Activated CD8-positive, alpha-beta T cell treated with anti-CD3 and anti-CD28 coated beads, Interleukin-2, amount 10 ng/mL, durations not matched to agents 7 days and 5 days (primary cell): ENCODE measurements around the gene RASSF6. TPM values are rescaled to one million over a fixed set of nuclear protein-coding genes. Genes with fewer than 3 reads are reported as not detected.
"Not testable (repeated sequence)": the region's sequence is repeated elsewhere in the genome, so short reads cannot be mapped to it uniquely, and the experiment has no call there.

Experiments used
- ATAC-seq: fragments of 150-1000 bp; cut with Tn5 transposase; one replicate; pipeline ENCODE4 v1.10.0; 2021; ENCODE audit warnings: moderate library complexity
- CTCF ChIA-PET: fragments of 350-600 bp; sonication (Branson Sonifier 250); formaldehyde crosslinking; loops from one replicate; lab custom pipeline; 2021; ENCODE audit warnings: antibody characterized with exemption; lab: Charles Lee
- POLR2A ChIA-PET: fragments of 350-600 bp; sonication (Branson Sonifier 250); formaldehyde crosslinking; loops from one replicate; lab custom pipeline; 2021; ENCODE audit warnings: antibody characterized with exemption; lab: Charles Lee
- DNase-seq: peaks from one replicate; pipeline ENCODE4 v3.0.0-alpha.2; 2020
- H3K27ac Mint-ChIP-seq: one replicate; pipeline ENCODE4 v1.8.0; 2021; ENCODE audit warnings: mild to moderate bottlenecking, mixed read lengths
- H3K27me3 Mint-ChIP-seq: one replicate; pipeline ENCODE4 v1.8.0; 2021; ENCODE audit warnings: low read depth, mixed read lengths
- H3K36me3 Mint-ChIP-seq: one replicate; pipeline ENCODE4 v1.8.0; 2021; ENCODE audit warnings: low read depth, mixed read lengths
- H3K4me1 Mint-ChIP-seq: one replicate; pipeline ENCODE4 v1.8.0; 2021; ENCODE audit warnings: low read depth, mixed read lengths
- H3K4me3 Mint-ChIP-seq: one replicate; pipeline ENCODE4 v1.8.0; 2021; ENCODE audit warnings: mild to moderate bottlenecking, mixed read lengths
- H3K9me3 Mint-ChIP-seq: one replicate; pipeline ENCODE4 v1.8.0; 2022; ENCODE audit warnings: mixed read lengths; ENCODE audit not compliant: insufficient read depth
- total RNA-seq, 2 experiments: library from RNA; stranded (reverse); gene quantifications; one replicate each; pipeline ENCODE4 v1.2.3, GENCODE V29; 2021

Gene RASSF6
- total RNA-seq, 2 experiments from 2014 or later = not detected

DNA sequence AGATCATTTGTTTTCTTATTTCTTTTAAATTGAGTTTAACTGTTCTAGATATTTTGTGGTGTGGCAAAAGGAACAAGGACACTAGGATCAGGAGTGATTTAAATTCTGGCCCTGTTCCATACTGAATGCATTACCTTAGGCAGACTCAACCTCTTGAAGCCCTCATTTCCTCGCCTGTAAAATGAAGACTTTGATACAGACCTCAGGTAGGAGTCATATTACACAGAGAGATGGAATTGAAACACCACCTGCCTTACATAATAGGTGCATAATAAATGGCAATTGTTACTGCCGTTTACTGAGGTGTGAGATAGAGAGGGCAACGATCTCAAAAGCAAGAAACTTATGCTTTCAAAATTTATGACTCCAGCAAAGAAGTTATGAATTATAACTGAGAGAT is 28.2 kb upstream of the RASSF6 start:
- H3K36me3 Mint-ChIP-seq = no peaks in the 10 kb centered on the region
- no peaks in the 10 kb centered on the region for H3K27me3 Mint-ChIP-seq
- no peak overlapping the region for H3K27ac Mint-ChIP-seq
- POLR2A ChIA-PET = no interaction called here
- CTCF ChIA-PET = interaction anchor here (1.0 to 1.4 kb wide), 2 partner anchors 73 to 75 kb away, joined by 3 read pairs; no protein-coding TSS in a partner anchor
- DNase-seq = no peak
- no peaks in the 10 kb centered on the region for H3K9me3 Mint-ChIP-seq
- no peaks in the 10 kb centered on the region for H3K4me1 Mint-ChIP-seq
- ATAC-seq = no peak
- no peak overlapping the region for H3K4me3 Mint-ChIP-seq

DNA sequence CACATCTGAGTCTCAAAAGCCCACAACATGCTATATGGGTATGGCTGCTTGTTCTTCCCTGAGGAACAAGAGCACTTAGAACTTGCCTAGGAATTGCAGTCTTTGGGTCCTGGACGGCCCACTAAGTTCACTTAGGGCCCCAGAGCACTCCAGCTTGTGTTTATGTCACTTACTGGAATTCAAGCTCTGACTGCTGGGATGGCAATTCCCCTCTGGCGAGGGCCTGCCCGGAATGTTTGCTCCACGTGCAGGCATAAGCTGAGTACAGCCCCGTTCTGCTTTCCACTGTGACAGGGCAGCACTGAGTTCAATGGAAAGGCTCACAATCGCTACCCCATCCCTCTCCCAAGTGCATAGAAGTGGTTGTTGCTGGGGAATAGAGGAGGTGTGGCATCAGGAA is 25.9 kb upstream of the RASSF6 start:
- H3K27ac Mint-ChIP-seq = no peak overlapping the region
- no peaks in the 10 kb centered on the region for H3K36me3 Mint-ChIP-seq
- H3K27me3 Mint-ChIP-seq = peaks cover 5% of the 10 kb centered on the region
- CTCF ChIA-PET = no interaction called here
- no peaks in the 10 kb centered on the region for H3K9me3 Mint-ChIP-seq
- no peak for DNase-seq
- H3K4me1 Mint-ChIP-seq = no peaks in the 10 kb centered on the region
- ATAC-seq = no peak
- POLR2A ChIA-PET = no interaction called here
- H3K4me3 Mint-ChIP-seq = no peak overlapping the region

DNA sequence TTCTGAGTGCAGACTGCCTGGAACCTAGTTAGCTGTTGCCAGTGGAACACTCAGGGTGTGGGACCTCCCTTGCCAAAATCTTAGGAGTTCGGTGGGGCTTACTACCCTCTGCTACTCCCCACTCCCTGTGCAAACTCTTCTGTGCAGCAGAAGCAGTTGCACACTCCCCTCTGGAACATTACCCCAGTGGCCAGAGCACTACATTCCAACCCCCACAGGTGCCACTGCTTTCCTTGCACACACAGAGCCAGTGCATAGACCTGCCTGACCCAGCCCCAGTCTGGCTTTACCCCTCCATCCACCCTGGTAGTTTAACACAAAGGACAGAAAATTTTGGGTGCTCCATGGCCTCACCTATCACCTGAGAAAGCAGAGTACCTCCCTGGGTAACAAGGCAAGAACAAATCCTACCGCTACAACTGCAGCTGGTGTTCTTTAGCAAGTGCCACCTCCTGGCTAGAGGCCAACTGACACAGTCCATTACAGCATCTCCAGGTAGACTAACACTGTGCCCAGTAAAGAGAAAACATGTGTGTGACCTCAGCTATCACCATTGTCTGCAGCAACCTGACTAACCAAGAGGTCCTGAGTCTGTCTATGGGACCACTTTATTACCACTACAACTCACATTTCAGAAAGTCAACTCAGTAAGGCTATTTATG is 11.5 kb upstream of the RASSF6 start:
- Mint-ChIP-seq H3K4me1 (no peaks in the 10 kb centered on the region), H3K27me3 (no peaks in the 10 kb centered on the region), H3K27ac (no peak overlapping the region), H3K9me3 (no peaks in the 10 kb centered on the region), H3K36me3 (no peaks in the 10 kb centered on the region), H3K4me3 (no peak overlapping the region)
- CTCF ChIA-PET = no interaction called here
- POLR2A ChIA-PET = no interaction called here
- ATAC-seq (no peak), DNase-seq (no peak)

DNA sequence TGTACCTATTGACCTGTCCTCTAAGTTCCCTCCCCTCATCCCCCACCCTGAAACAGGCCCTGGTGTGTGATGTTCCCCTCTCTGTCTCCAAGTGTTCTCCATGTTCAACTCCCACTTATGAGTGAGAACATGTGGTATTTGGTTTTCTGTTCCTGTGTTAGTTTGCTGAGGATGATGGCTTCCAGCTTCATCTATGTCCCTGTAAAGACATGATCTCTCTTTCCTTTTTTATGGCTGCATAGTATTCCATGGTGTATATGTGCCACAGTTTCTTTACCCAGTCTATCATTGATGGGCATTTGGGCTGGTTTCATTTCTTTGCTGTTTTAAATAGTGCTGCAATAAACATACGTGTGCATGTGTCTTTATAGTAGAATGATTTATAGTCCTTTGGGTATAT is 8.6 kb upstream of the RASSF6 start:
- H3K27ac Mint-ChIP-seq, DNase-seq, H3K36me3 Mint-ChIP-seq, H3K27me3 Mint-ChIP-seq, H3K4me3 Mint-ChIP-seq, POLR2A ChIA-PET, CTCF ChIA-PET, ATAC-seq, H3K4me1 Mint-ChIP-seq, H3K9me3 Mint-ChIP-seq: not testable (repeated sequence)

DNA sequence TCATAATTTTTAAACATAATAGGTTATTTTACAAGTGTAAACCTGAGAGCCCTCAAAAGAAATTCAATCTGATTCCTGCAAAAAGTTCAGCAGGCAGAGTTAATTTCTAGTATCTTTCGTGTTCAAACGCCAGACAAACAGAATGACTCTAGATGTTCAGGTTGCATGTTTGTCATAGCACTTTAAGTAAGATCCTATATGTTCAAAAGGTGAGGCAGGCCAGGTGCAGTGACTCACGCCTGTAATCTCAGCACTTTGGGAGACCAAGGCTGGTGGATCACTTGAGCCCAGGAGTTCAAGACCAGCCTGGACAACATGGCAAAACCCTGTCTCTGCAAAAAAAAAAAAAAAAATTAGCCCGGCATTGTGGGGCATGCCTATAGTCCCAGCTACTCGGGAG is 1.1 kb upstream of the RASSF6 start:
- POLR2A ChIA-PET = no interaction called here
- CTCF ChIA-PET = no interaction called here
- DNase-seq = no peak
- Mint-ChIP-seq H3K4me3 (no peak overlapping the region), H3K27ac (no peak overlapping the region), H3K9me3 (no peaks in the 10 kb centered on the region), H3K27me3 (peaks cover 13% of the 10 kb centered on the region), H3K4me1 (peaks cover 4% of the 10 kb centered on the region), H3K36me3 (no peaks in the 10 kb centered on the region)
- no peak for ATAC-seq

DNA sequence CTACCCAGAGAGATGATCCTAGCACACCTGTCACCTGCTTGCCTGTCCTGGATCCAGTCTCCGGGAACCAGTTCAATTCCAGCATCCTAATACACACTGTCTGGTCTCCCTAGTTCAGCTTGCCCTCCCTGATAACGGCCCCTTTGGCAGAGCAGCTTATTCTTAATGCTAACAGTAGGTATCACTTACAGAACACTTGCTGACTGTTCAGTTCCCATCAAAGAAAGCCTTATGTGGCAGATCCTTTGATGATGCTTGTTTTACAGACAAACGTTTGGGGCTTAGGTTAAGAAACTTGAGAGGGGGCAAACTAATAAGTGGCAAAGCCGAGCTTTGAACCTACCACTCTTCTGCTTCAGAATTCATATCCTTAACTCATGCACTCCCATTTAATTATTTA is 890 bp downstream of the RASSF6 start:
- no peak overlapping the region for H3K27ac Mint-ChIP-seq
- ATAC-seq (no peak), DNase-seq (no peak)
- H3K36me3 Mint-ChIP-seq = no peaks in the 10 kb centered on the region
- ChIA-PET POLR2A (no interaction called here), CTCF (no interaction called here)
- H3K4me3 Mint-ChIP-seq = no peak overlapping the region
- H3K4me1 Mint-ChIP-seq = peaks cover 4% of the 10 kb centered on the region
- H3K9me3 Mint-ChIP-seq = no peaks in the 10 kb centered on the region
- peaks cover 13% of the 10 kb centered on the region for H3K27me3 Mint-ChIP-seq

DNA sequence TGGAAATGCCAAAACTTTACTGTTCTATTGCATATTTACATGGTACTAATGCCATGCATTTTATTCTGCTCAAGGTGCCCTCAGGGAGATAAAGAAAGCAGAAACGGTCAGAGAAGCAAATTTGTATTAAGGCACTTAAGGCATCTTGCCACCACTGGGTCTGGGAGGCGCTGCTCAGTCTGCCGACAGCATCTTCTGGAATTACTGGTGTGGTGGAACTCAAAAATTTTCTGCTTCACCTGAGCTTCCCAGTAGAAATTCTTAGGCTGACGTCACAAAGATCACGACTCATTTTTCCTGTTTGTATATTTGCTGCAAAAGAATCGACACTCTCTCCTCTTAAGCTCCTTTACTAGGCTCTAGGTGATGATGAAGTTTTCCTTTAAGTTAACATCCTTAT is 3.0 kb downstream of the RASSF6 start:
- no peaks in the 10 kb centered on the region for H3K36me3 Mint-ChIP-seq
- CTCF ChIA-PET = no interaction called here
- DNase-seq (no peak), ATAC-seq (no peak)
- H3K27me3 Mint-ChIP-seq = peaks cover 13% of the 10 kb centered on the region
- H3K9me3 Mint-ChIP-seq = no peaks in the 10 kb centered on the region
- no peak overlapping the region for H3K27ac Mint-ChIP-seq
- peaks cover 4% of the 10 kb centered on the region for H3K4me1 Mint-ChIP-seq
- POLR2A ChIA-PET = no interaction called here
- no peak overlapping the region for H3K4me3 Mint-ChIP-seq

DNA sequence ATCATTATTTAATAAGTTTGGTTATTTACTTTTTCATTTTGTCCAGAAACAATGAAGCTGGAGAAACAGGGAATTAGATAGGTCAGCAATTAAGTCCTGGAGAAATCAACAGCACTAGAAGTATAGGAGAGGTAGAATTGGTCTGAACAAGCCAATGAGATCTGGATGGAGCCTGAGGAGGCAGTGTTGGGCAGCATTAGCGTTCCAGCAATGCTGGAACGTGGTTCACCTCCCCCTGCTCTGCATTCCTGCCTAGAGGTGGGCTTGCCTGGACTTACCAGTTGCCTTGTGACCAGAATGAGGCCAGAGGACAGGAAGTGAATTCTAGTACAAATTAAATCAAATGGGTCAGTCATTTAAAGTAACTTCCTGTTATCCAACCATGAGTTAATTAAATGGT is 4.6 kb downstream of the RASSF6 start:
- no peak overlapping the region for H3K27ac Mint-ChIP-seq
- CTCF ChIA-PET = no interaction called here
- ATAC-seq (no peak), DNase-seq (no peak)
- POLR2A ChIA-PET = no interaction called here
- H3K4me3 Mint-ChIP-seq = no peak overlapping the region
- H3K27me3 Mint-ChIP-seq = peaks cover 15% of the 10 kb centered on the region
- H3K36me3 Mint-ChIP-seq = no peaks in the 10 kb centered on the region
- H3K9me3 Mint-ChIP-seq = no peaks in the 10 kb centered on the region
- peaks cover 4% of the 10 kb centered on the region for H3K4me1 Mint-ChIP-seq

DNA sequence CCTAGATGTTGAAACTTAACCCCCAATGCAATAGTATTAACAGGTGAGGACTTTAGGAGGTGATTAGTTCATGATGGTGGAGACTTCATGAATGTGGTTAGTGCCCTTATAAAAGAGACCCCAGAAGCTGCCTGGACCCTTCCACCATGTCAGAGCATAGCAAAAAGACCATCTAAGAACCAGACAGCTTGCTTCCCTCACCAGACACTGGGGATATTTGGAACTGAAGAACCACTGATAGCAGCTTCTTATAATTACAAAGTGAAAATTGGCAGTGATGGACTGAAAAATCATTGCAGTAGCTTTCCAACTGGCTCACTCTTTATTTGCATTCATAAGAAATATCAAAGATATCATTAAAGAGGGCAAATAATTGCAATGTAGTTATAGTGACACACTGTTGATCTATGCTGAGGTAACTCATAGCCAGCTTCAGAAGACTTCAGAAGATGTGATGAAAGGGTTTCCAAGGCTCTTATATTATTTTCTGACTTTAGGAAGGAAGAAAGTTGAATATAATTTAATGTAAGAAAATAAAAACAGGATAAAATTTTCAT is 5.8 kb downstream of the RASSF6 start:
- Mint-ChIP-seq H3K36me3 (no peaks in the 10 kb centered on the region), H3K4me1 (no peaks in the 10 kb centered on the region), H3K27me3 (peaks cover 9% of the 10 kb centered on the region), H3K9me3 (no peaks in the 10 kb centered on the region), H3K27ac (no peak overlapping the region), H3K4me3 (no peak overlapping the region)
- CTCF ChIA-PET = no interaction called here
- DNase-seq = no peak
- POLR2A ChIA-PET = no interaction called here
- ATAC-seq = no peak

DNA sequence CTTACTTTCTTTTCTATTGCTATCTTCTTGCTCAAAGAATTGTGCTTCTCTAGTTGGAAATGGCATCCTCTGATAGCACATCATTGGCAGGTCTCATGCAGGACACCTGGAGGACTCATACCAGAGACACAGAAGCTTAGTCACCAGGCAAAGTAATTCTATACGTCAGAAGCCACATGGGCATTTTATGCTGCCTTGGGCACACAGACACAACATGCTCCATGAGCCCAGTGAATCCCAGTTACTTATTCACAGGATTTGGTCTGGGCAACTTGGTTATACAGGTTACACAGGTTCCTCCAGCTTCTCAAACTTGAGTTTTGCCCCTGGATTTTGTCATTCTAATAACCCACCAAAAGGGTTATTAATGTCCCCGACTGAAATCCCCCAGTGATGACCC is 7.1 kb downstream of the RASSF6 start:
- Mint-ChIP-seq H3K9me3 (no peaks in the 10 kb centered on the region), H3K36me3 (no peaks in the 10 kb centered on the region), H3K4me1 (no peaks in the 10 kb centered on the region), H3K27me3 (peaks cover 7% of the 10 kb centered on the region), H3K4me3 (no peak overlapping the region), H3K27ac (no peak overlapping the region)
- POLR2A ChIA-PET = no interaction called here
- ATAC-seq = no peak
- CTCF ChIA-PET = no interaction called here
- DNase-seq = no peak

DNA sequence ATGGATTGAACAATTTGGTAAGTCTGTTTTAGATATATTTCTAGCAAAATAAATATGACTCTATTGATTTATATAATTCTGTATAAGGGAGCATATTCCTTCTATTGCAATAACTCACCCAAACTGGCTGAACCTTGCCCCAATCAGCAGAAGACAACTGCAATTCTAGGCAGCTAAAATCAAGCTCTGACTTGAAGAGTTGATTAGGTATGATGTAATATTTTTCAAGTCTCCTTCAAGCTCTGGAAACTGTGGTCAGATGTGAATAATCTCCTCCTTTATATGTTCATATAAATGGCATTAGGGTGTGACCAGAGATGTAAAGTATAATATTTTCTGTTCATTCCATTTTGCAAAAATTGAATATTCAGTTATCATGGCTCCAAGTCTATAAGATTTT is 8.2 kb downstream of the RASSF6 start:
- DNase-seq = no peak
- ChIA-PET POLR2A (no interaction called here), CTCF (no interaction called here)
- Mint-ChIP-seq H3K27me3 (peaks cover 7% of the 10 kb centered on the region), H3K36me3 (no peaks in the 10 kb centered on the region), H3K4me3 (no peak overlapping the region), H3K9me3 (no peaks in the 10 kb centered on the region), H3K4me1 (peaks cover 3% of the 10 kb centered on the region), H3K27ac (no peak overlapping the region)
- ATAC-seq = no peak

DNA sequence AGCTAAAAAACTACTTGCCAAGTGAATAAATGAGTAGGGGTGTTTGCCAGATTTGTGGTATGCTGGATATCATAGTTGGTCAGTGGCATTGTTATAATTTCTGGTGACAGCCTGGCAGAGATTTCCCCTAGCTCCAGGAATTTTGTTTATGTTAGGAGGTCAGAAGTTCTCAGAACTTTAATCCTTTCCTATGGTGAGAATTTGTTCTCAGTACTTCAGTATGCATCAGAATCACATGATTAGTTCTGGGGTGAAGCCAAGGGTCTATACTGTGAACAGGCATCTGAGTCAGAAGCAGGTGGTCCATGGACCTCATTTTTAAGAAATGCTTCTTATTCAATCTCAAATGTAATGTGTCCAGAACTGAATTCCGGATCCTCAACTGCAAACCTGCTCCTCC is 10.5 kb downstream of the RASSF6 start:
- H3K27me3 Mint-ChIP-seq = peaks cover 7% of the 10 kb centered on the region
- H3K9me3 Mint-ChIP-seq = no peaks in the 10 kb centered on the region
- DNase-seq (no peak), ATAC-seq (no peak)
- no peak overlapping the region for H3K4me3 Mint-ChIP-seq
- no peaks in the 10 kb centered on the region for H3K36me3 Mint-ChIP-seq
- H3K27ac Mint-ChIP-seq = no peak overlapping the region
- peaks cover 10% of the 10 kb centered on the region for H3K4me1 Mint-ChIP-seq
- ChIA-PET POLR2A (no interaction called here), CTCF (no interaction called here)
